Caco-2 (cell line): ENCODE data around the gene RPL7A. TPM values are rescaled to one million over a fixed set of nuclear protein-coding genes. Genes with fewer than 3 reads are reported as not detected.

ENCODE experiments used
- BruUV-seq: library from RNA; stranded (reverse); fragments of 400-500 nt; replicated peaks from 2 replicates; lab custom pipeline; 2021; lab: Mats Ljungman, UMichigan
- CTCF ChIA-PET: fragments of 300-600 bp; sonication (Branson Sonifier 250); formaldehyde crosslinking; loops from one replicate; lab custom pipeline; 2022; ENCODE audit warnings: antibody characterized with exemption; lab: Charles Lee
- POLR2A ChIA-PET: fragments of 300-600 bp; sonication (Branson Sonifier 250); formaldehyde crosslinking; loops from one replicate; lab custom pipeline; 2022; ENCODE audit warnings: antibody characterized with exemption; lab: Charles Lee
- DNase-seq, 2 experiments: peaks; one replicate each; pipeline versions ENCODE4 v3.0.0 to v3.0.0-alpha.2; 2020 to 2022
- H3K27me3 ChIP-seq: replicated peaks from 2 replicates; pipeline ENCODE4 v1.6.0; 2011; ENCODE audit warnings: low read length; ENCODE audit not compliant: control insufficient read depth, insufficient read depth
- H3K36me3 ChIP-seq: 2 replicates; pipeline ENCODE4 v1.5.1; 2011; ENCODE audit warnings: low read length; ENCODE audit not compliant: control insufficient read depth, insufficient read depth
- H3K4me1 ChIP-seq: fragments of 250-450 bp; sonication (Bioruptor Pico); 2 replicates; pipeline ENCODE4 v1.5.1; 2020; ENCODE audit warnings: mild to moderate bottlenecking
- H3K4me3 ChIP-seq: 2 replicates; pipeline ENCODE4 v1.5.1; 2011; ENCODE audit warnings: low read depth, mild to moderate bottlenecking, control low read depth, low read length
- H3K9me3 ChIP-seq: fragments of 250-450 bp; sonication (Bioruptor Pico); 2 replicates; pipeline ENCODE4 v1.5.1; 2020; ENCODE audit warnings: mild to moderate bottlenecking, moderate library complexity
- H3K27ac Mint-ChIP-seq: one replicate; pipeline ENCODE4 v1.8.0; 2022; ENCODE audit warnings: mixed read lengths; ENCODE audit not compliant: unreplicated experiment
- H3K27me3 Mint-ChIP-seq: one replicate; pipeline ENCODE4 v1.8.0; 2022; ENCODE audit warnings: mixed read lengths; ENCODE audit not compliant: insufficient read depth, unreplicated experiment
- H3K36me3 Mint-ChIP-seq: one replicate; pipeline ENCODE4 v1.8.0; 2022; ENCODE audit warnings: mild to moderate bottlenecking, mixed read lengths; ENCODE audit not compliant: insufficient read depth, unreplicated experiment
- H3K4me1 Mint-ChIP-seq: one replicate; pipeline ENCODE4 v1.8.0; 2022; ENCODE audit warnings: low read depth, mixed read lengths; ENCODE audit not compliant: unreplicated experiment
- H3K4me3 Mint-ChIP-seq: one replicate; pipeline ENCODE4 v1.8.0; 2022; ENCODE audit warnings: mild to moderate bottlenecking, moderate library complexity, mixed read lengths; ENCODE audit not compliant: unreplicated experiment
- H3K9me3 Mint-ChIP-seq: one replicate; pipeline ENCODE4 v1.8.0; 2022; ENCODE audit warnings: mixed read lengths; ENCODE audit not compliant: unreplicated experiment
- CTCF ChIP-seq, 2 experiments: fragments of 200-600 bp in 1 of 2; IDR thresholded peaks; 1 replicate in 1 of 2; 2 replicates in 1 of 2; pipeline versions ENCODE4 v1.5.1 to v1.8.0; 2011 to 2022; ENCODE audit warnings: antibody characterized with exemption in 1 of 2, control low read depth in 1 of 2, inconsistent platforms in 1 of 2, low read depth in 1 of 2, low read length in 1 of 2, mild to moderate bottlenecking in 1 of 2, moderate library complexity in 1 of 2; ENCODE audit not compliant: insufficient read depth in 1 of 2, severe bottlenecking in 1 of 2, unreplicated experiment in 1 of 2
- intact Hi-C: fragments of 100-400 bp; cut with micrococcal nuclease; formaldehyde crosslinking; loops from one replicate; pipeline ENCODE4 v1.10.0; 2022; ENCODE audit not compliant: unreplicated experiment
- total RNA-seq: library from RNA; stranded (reverse); gene quantifications from 2 replicates; pipeline ENCODE4 v1.2.3, GENCODE V29; 2022

RPL7A gene
- total RNA-seq, 1 experiment from 2014 or later, result 1,995 TPM

- no TSS peak for BruUV-seq
- H3K4me1 Mint-ChIP-seq, result no peaks in the 10 kb centered on the region
- Histone ChIP-seq H3K9me3 (no peaks in the 10 kb centered on the region), H3K4me1 (peaks cover 6% of the 10 kb centered on the region; the same call in 1 of the 2 replicates), H3K27me3 (no peaks in the 10 kb centered on the region), H3K36me3 (peaks cover 4% of the 10 kb centered on the region), H3K4me3 (no peak overlapping the region)
- H3K36me3 Mint-ChIP-seq, result peaks cover 53% of the 10 kb centered on the region
- TF ChIP-seq CTCF (IDR thresholded peaks at IDR 0.05; ENCODE audit: insufficient read depth in 1 of 2, low read depth in 1 of 2, low read length in 1 of 2, severe bottlenecking in 1 of 2, unreplicated experiment in 1 of 2), result no peak
- ChIA-PET POLR2A (no interaction called here), CTCF (no interaction called here)
- no peak for DNase-seq
- H3K27me3 Mint-ChIP-seq, result no peaks in the 10 kb centered on the region
- H3K27ac Mint-ChIP-seq, result no peak overlapping the region
- H3K9me3 Mint-ChIP-seq, result no peaks in the 10 kb centered on the region
- intact Hi-C loops, result no loop called here
- no peak overlapping the region for H3K4me3 Mint-ChIP-seq
Observed at GRCh38 chr9:133340916-133341315, 7.1 kb upstream of the RPL7A start.

- Mint-ChIP-seq H3K27me3 (no peaks in the 10 kb centered on the region), H3K4me3 (no peak overlapping the region), H3K36me3 (peaks cover 53% of the 10 kb centered on the region), H3K9me3 (no peaks in the 10 kb centered on the region), H3K4me1 (peaks cover 5% of the 10 kb centered on the region), H3K27ac (no peak overlapping the region)
- Histone ChIP-seq H3K9me3 (no peaks in the 10 kb centered on the region), H3K36me3 (peaks cover 4% of the 10 kb centered on the region), H3K27me3 (no peaks in the 10 kb centered on the region), H3K4me3 (no peak overlapping the region), H3K4me1 (peaks cover 10% of the 10 kb centered on the region)
- ChIA-PET CTCF (interaction anchor here (0.6 to 1.4 kb wide), 3 partner anchors 119 to 153 kb away, joined by 3 to 5 read pairs (median 5); no protein-coding TSS in a partner anchor), POLR2A (interaction anchor here (0.5 kb wide), 1 partner anchor 104 kb away, joined by 4 read pairs; no protein-coding TSS in a partner anchor)
- no TSS peak for BruUV-seq
- no peak for DNase-seq
- intact Hi-C loops, result no loop called here
- no peak for TF ChIP-seq CTCF (IDR thresholded peaks at IDR 0.05; ENCODE audit: insufficient read depth in 1 of 2, low read depth in 1 of 2, low read length in 1 of 2, severe bottlenecking in 1 of 2, unreplicated experiment in 1 of 2)
Observed at GRCh38 chr9:133341369-133342068, 6.5 kb upstream of the RPL7A start.

GRCh38 chr9:133342069-133342406 is 6.0 kb upstream of the RPL7A start:
- Histone ChIP-seq H3K4me1 (peaks cover 7% of the 10 kb centered on the region), H3K36me3 (peaks cover 4% of the 10 kb centered on the region), H3K4me3 (no peak overlapping the region), H3K9me3 (no peaks in the 10 kb centered on the region), H3K27me3 (no peaks in the 10 kb centered on the region)
- Mint-ChIP-seq H3K4me1 (peaks cover 10% of the 10 kb centered on the region), H3K27ac (no peak overlapping the region), H3K9me3 (no peaks in the 10 kb centered on the region), H3K27me3 (no peaks in the 10 kb centered on the region), H3K36me3 (peaks cover 50% of the 10 kb centered on the region), H3K4me3 (no peak overlapping the region)
- intact Hi-C loops, result no loop called here
- peak; percentile 28 to 34 for TF ChIP-seq CTCF (IDR thresholded peaks at IDR 0.05; ENCODE audit: insufficient read depth in 1 of 2, low read depth in 1 of 2, low read length in 1 of 2, severe bottlenecking in 1 of 2, unreplicated experiment in 1 of 2)
- ChIA-PET CTCF (interaction anchor here (0.6 to 1.4 kb wide), 3 partner anchors 119 to 154 kb away, joined by 3 to 5 read pairs (median 5); no protein-coding TSS in a partner anchor), POLR2A (interaction anchor here (0.5 kb wide), 1 partner anchor 104 kb away, joined by 4 read pairs; no protein-coding TSS in a partner anchor)
- DNase-seq, result no peak
- no TSS peak for BruUV-seq
